ENCODE measurements around the gene USP9X.
A peak's percentile ranks its signal among the peaks of the same experiment; 100 is the strongest.
"Not testable (repeated sequence)": the region's sequence is repeated elsewhere in the genome, so short reads cannot be mapped to it uniquely, and the experiment has no call there.

Gene USP9X

GRCh38 chrX:41184312-41184711 is 99.1 kb downstream of the USP9X start:
- H3K27ac Mint-ChIP-seq (ENCODE audit: low read depth) = no peak overlapping the region
- H3K36me3 Mint-ChIP-seq (ENCODE audit: insufficient read depth) = peaks cover 41% of the 10 kb centered on the region
- H3K4me1 Mint-ChIP-seq = peaks cover 16% of the 10 kb centered on the region
- no peak for ATAC-seq (replicated peaks; ENCODE audit: extremely low read depth, poor library complexity, severe bottlenecking)
- H3K4me3 Mint-ChIP-seq = no peak overlapping the region
- no peaks in the 10 kb centered on the region for H3K9me3 Mint-ChIP-seq
- DNase-seq (ENCODE audit: low spot score in 2 of 2) = no peak
- H3K27me3 Mint-ChIP-seq = no peaks in the 10 kb centered on the region

- not testable (repeated sequence) for H3K27ac Mint-ChIP-seq (ENCODE audit: low read depth); ATAC-seq (replicated peaks; ENCODE audit: extremely low read depth, poor library complexity, severe bottlenecking); H3K4me1 Mint-ChIP-seq; H3K9me3 Mint-ChIP-seq; H3K4me3 Mint-ChIP-seq; H3K27me3 Mint-ChIP-seq; DNase-seq (ENCODE audit: low spot score in 2 of 2)
- peaks cover 47% of the 10 kb centered on the region for H3K36me3 Mint-ChIP-seq (ENCODE audit: insufficient read depth)
Measured at GRCh38 chrX:41186946-41187345, 101.7 kb downstream of the USP9X start.

- no peak for ATAC-seq (replicated peaks; ENCODE audit: extremely low read depth, poor library complexity, severe bottlenecking)
- Mint-ChIP-seq H3K4me3 (no peak overlapping the region), H3K27ac (ENCODE audit: low read depth) (no peak overlapping the region), H3K36me3 (ENCODE audit: insufficient read depth) (peaks cover 48% of the 10 kb centered on the region), H3K9me3 (no peaks in the 10 kb centered on the region), H3K27me3 (no peaks in the 10 kb centered on the region), H3K4me1 (peaks cover 8% of the 10 kb centered on the region)
- DNase-seq (ENCODE audit: low spot score in 2 of 2) = no peak
Measured at GRCh38 chrX:41189156-41189555, 103.9 kb downstream of the USP9X start.

- Mint-ChIP-seq H3K27ac (ENCODE audit: low read depth) (no peak overlapping the region), H3K27me3 (no peaks in the 10 kb centered on the region), H3K36me3 (ENCODE audit: insufficient read depth) (peaks cover 43% of the 10 kb centered on the region)
Measured at GRCh38 chrX:41192880-41193279, 107.6 kb downstream of the USP9X start.

GRCh38 chrX:41198410-41198809 is 113.2 kb downstream of the USP9X start:
- Mint-ChIP-seq H3K4me3 (no peak overlapping the region), H3K4me1 (no peaks in the 10 kb centered on the region), H3K27ac (ENCODE audit: low read depth) (no peak overlapping the region), H3K9me3 (no peaks in the 10 kb centered on the region), H3K27me3 (no peaks in the 10 kb centered on the region), H3K36me3 (ENCODE audit: insufficient read depth) (peaks cover 35% of the 10 kb centered on the region)
- DNase-seq (ENCODE audit: low spot score in 2 of 2) (no peak), ATAC-seq (replicated peaks; ENCODE audit: extremely low read depth, poor library complexity, severe bottlenecking) (no peak)

More at GRCh38 chrX:41192880-41193279, 107.6 kb downstream of the USP9X start:
- Mint-ChIP-seq H3K4me3 (no peak overlapping the region), H3K9me3 (no peaks in the 10 kb centered on the region), H3K4me1 (peaks cover 8% of the 10 kb centered on the region)
- ATAC-seq (replicated peaks; ENCODE audit: extremely low read depth, poor library complexity, severe bottlenecking) (no peak), DNase-seq (ENCODE audit: low spot score in 2 of 2) (no peak)

GRCh38 chrX:41200785-41201184 is 115.5 kb downstream of the USP9X start:
- no peaks in the 10 kb centered on the region for H3K4me1 Mint-ChIP-seq
- no peaks in the 10 kb centered on the region for H3K9me3 Mint-ChIP-seq
- peak overlapping the region; percentile 17 for H3K27ac Mint-ChIP-seq (ENCODE audit: low read depth)
- no peaks in the 10 kb centered on the region for H3K27me3 Mint-ChIP-seq
- DNase-seq (ENCODE audit: low spot score in 2 of 2) (no peak), ATAC-seq (replicated peaks; ENCODE audit: extremely low read depth, poor library complexity, severe bottlenecking) (no peak)
- peaks cover 39% of the 10 kb centered on the region for H3K36me3 Mint-ChIP-seq (ENCODE audit: insufficient read depth)
- no peak overlapping the region for H3K4me3 Mint-ChIP-seq

GRCh38 chrX:41209853-41210252 is 124.6 kb downstream of the USP9X start:
- ATAC-seq (replicated peaks; ENCODE audit: extremely low read depth, poor library complexity, severe bottlenecking) = no peak
- Mint-ChIP-seq H3K36me3 (ENCODE audit: insufficient read depth) (peaks cover 40% of the 10 kb centered on the region), H3K4me3 (no peak overlapping the region), H3K27ac (ENCODE audit: low read depth) (no peak overlapping the region), H3K9me3 (no peaks in the 10 kb centered on the region), H3K4me1 (no peaks in the 10 kb centered on the region), H3K27me3 (no peaks in the 10 kb centered on the region)
- no peak for DNase-seq (ENCODE audit: low spot score in 2 of 2)

- ATAC-seq (replicated peaks; ENCODE audit: extremely low read depth, poor library complexity, severe bottlenecking) (no peak), DNase-seq (ENCODE audit: low spot score in 2 of 2) (no peak)
- H3K9me3 Mint-ChIP-seq = no peaks in the 10 kb centered on the region
- H3K27ac Mint-ChIP-seq (ENCODE audit: low read depth) = no peak overlapping the region
- peaks cover 7% of the 10 kb centered on the region for H3K4me1 Mint-ChIP-seq
- no peak overlapping the region for H3K4me3 Mint-ChIP-seq
- H3K36me3 Mint-ChIP-seq (ENCODE audit: insufficient read depth) = peaks cover 49% of the 10 kb centered on the region
- no peaks in the 10 kb centered on the region for H3K27me3 Mint-ChIP-seq
Measured at GRCh38 chrX:41224605-41225004, 139.4 kb downstream of the USP9X start.

- H3K4me3 Mint-ChIP-seq = no peak overlapping the region
- H3K27ac Mint-ChIP-seq (ENCODE audit: low read depth) = no peak overlapping the region
- ATAC-seq (replicated peaks; ENCODE audit: extremely low read depth, poor library complexity, severe bottlenecking) = no peak
- DNase-seq (ENCODE audit: low spot score in 2 of 2) = no peak
- H3K4me1 Mint-ChIP-seq = no peaks in the 10 kb centered on the region
- H3K36me3 Mint-ChIP-seq (ENCODE audit: insufficient read depth) = peaks cover 40% of the 10 kb centered on the region
- no peaks in the 10 kb centered on the region for H3K9me3 Mint-ChIP-seq
- no peaks in the 10 kb centered on the region for H3K27me3 Mint-ChIP-seq
Measured at GRCh38 chrX:41233988-41234387, 148.7 kb downstream of the USP9X start.

GRCh38 chrX:41234471-41234870 is 149.2 kb downstream of the USP9X start:
- not testable (repeated sequence) for H3K4me1 Mint-ChIP-seq; ATAC-seq (replicated peaks; ENCODE audit: extremely low read depth, poor library complexity, severe bottlenecking); H3K27me3 Mint-ChIP-seq; DNase-seq (ENCODE audit: low spot score in 2 of 2); H3K4me3 Mint-ChIP-seq; H3K9me3 Mint-ChIP-seq
- Mint-ChIP-seq H3K27ac (ENCODE audit: low read depth) (peak overlapping the region; percentile 41), H3K36me3 (ENCODE audit: insufficient read depth) (peaks cover 39% of the 10 kb centered on the region)

GRCh38 chrX:41234962-41235361 is 149.7 kb downstream of the USP9X start:
- no peaks in the 10 kb centered on the region for H3K9me3 Mint-ChIP-seq
- H3K36me3 Mint-ChIP-seq (ENCODE audit: insufficient read depth) = peaks cover 34% of the 10 kb centered on the region
- H3K4me3 Mint-ChIP-seq = no peak overlapping the region
- H3K27me3 Mint-ChIP-seq = no peaks in the 10 kb centered on the region
- H3K4me1 Mint-ChIP-seq = no peaks in the 10 kb centered on the region
- DNase-seq (ENCODE audit: low spot score in 2 of 2) (no peak), ATAC-seq (replicated peaks; ENCODE audit: extremely low read depth, poor library complexity, severe bottlenecking) (no peak)
- peak overlapping the region; percentile 41 for H3K27ac Mint-ChIP-seq (ENCODE audit: low read depth)

GRCh38 chrX:41236629-41237028 is 151.4 kb downstream of the USP9X start:
- no peaks in the 10 kb centered on the region for H3K27me3 Mint-ChIP-seq
- no peak overlapping the region for H3K27ac Mint-ChIP-seq (ENCODE audit: low read depth)

GRCh38 chrX:41240509-41240908 is 155.3 kb downstream of the USP9X start:
- Mint-ChIP-seq H3K27me3 (no peaks in the 10 kb centered on the region), H3K4me3 (no peak overlapping the region), H3K27ac (ENCODE audit: low read depth) (no peak overlapping the region), H3K4me1 (no peaks in the 10 kb centered on the region), H3K9me3 (no peaks in the 10 kb centered on the region), H3K36me3 (ENCODE audit: insufficient read depth) (peaks cover 3% of the 10 kb centered on the region)
- no peak for DNase-seq (ENCODE audit: low spot score in 2 of 2)
- no peak for ATAC-seq (replicated peaks; ENCODE audit: extremely low read depth, poor library complexity, severe bottlenecking)

More at GRCh38 chrX:41236629-41237028, 151.4 kb downstream of the USP9X start:
- Mint-ChIP-seq H3K4me3 (no peak overlapping the region), H3K4me1 (no peaks in the 10 kb centered on the region), H3K9me3 (no peaks in the 10 kb centered on the region), H3K36me3 (ENCODE audit: insufficient read depth) (peaks cover 22% of the 10 kb centered on the region)
- ATAC-seq (replicated peaks; ENCODE audit: extremely low read depth, poor library complexity, severe bottlenecking) (no peak), DNase-seq (ENCODE audit: low spot score in 2 of 2) (no peak)

- no peaks in the 10 kb centered on the region for H3K4me1 Mint-ChIP-seq
- no peak for DNase-seq (ENCODE audit: low spot score in 2 of 2)
- no peak overlapping the region for H3K4me3 Mint-ChIP-seq
- no peak overlapping the region for H3K27ac Mint-ChIP-seq (ENCODE audit: low read depth)
- no peaks in the 10 kb centered on the region for H3K27me3 Mint-ChIP-seq
- ATAC-seq (replicated peaks; ENCODE audit: extremely low read depth, poor library complexity, severe bottlenecking) = no peak
- H3K36me3 Mint-ChIP-seq (ENCODE audit: insufficient read depth) = peaks cover 3% of the 10 kb centered on the region
- no peaks in the 10 kb centered on the region for H3K9me3 Mint-ChIP-seq
Measured at GRCh38 chrX:41241962-41242361, 156.7 kb downstream of the USP9X start.
